GM23338 (cell line): Measurements from ENCODE around the gene GNAZ.

Experiments used
- CREB1 ChIP-seq: fragments of 250-450 bp; sonication (Bioruptor Pico); IDR thresholded peaks from 2 replicates; pipeline ENCODE4 v1.5.0; 2020; ENCODE audit warnings: low read depth, mild to moderate bottlenecking, moderate library complexity
- TF ChIP-seq, protein P1 (sequence below), 2 experiments: fragments of 200-600 bp in 1 of 2; sonication (generic) in 1 of 2; conservative IDR thresholded peaks; 2 replicates each; pipeline versions ENCODE4 v1.5.1 to v1.6.1; 2016 to 2017; ENCODE audit warnings: antibody characterized with exemption in 2 of 2, low read depth in 2 of 2, mild to moderate bottlenecking in 2 of 2, moderate library complexity in 1 of 2

DNA sequence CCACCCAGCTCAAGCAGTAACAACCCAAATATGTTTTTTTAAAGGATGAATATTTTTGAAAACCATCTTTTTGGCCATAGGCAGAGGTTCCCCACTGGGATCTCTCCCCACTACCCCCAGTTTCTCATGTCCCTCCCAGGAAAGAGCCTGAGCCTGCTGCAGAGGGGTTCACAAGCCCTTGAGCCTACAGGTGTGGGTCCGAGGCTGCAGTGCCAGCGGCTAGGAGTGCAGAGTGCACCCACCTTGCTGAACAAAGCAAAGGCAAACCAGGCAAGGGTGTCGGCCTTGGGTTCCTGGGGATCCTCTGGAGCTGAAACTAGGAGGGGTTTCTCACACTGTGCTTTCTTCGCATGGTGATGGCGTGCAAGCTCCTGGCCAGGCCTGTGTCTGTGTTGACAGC, 35.0 kb downstream of the GNAZ start:
- TF ChIP-seq, protein P1, sequence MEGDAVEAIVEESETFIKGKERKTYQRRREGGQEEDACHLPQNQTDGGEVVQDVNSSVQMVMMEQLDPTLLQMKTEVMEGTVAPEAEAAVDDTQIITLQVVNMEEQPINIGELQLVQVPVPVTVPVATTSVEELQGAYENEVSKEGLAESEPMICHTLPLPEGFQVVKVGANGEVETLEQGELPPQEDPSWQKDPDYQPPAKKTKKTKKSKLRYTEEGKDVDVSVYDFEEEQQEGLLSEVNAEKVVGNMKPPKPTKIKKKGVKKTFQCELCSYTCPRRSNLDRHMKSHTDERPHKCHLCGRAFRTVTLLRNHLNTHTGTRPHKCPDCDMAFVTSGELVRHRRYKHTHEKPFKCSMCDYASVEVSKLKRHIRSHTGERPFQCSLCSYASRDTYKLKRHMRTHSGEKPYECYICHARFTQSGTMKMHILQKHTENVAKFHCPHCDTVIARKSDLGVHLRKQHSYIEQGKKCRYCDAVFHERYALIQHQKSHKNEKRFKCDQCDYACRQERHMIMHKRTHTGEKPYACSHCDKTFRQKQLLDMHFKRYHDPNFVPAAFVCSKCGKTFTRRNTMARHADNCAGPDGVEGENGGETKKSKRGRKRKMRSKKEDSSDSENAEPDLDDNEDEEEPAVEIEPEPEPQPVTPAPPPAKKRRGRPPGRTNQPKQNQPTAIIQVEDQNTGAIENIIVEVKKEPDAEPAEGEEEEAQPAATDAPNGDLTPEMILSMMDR (conservative IDR thresholded peaks at IDR 0.05; ENCODE audit: low read depth in 2 of 2) = no peak
- no peak for TF ChIP-seq CREB1 (CRISPR knock-in tag)
